GM23338 (cell line): ENCODE results near the gene MITF. TPM values are rescaled to one million over a fixed set of nuclear protein-coding genes. Genes with fewer than 3 reads are reported as not detected.

Source experiments
- ATAC-seq: fragments of 200-7000 bp; cut with Tn5 transposase; 3 replicates; pipeline ENCODE4 v1.9.1; 2020
- DNase-seq: peaks from one replicate; pipeline ENCODE4 v3.0.0-alpha.2; 2015; ENCODE audit warnings: low spot score
- H2AFZ ChIP-seq: fragments of 200-600 bp; sonication (generic); 2 replicates; pipeline ENCODE4 v1.8.0; 2016; ENCODE audit warnings: antibody characterized with exemption, mild to moderate bottlenecking, moderate library complexity
- H3F3A ChIP-seq: fragments of 200-600 bp; sonication (generic); replicated peaks from 2 replicates; pipeline ENCODE4 v1.8.0; 2017; ENCODE audit warnings: antibody characterized with exemption, mixed run types, low read depth
- H3K27ac ChIP-seq: fragments of 200-600 bp; sonication (generic); 2 replicates; pipeline ENCODE4 v1.6.1; 2016; ENCODE audit warnings: low read depth
- H3K27me3 ChIP-seq: fragments of 200-600 bp; sonication (generic); 2 replicates; pipeline ENCODE4 v1.8.0; 2016; ENCODE audit warnings: mild to moderate bottlenecking, mixed run types, moderate library complexity; ENCODE audit not compliant: insufficient read depth
- H3K36me3 ChIP-seq: fragments of 200-600 bp; sonication (generic); 2 replicates; pipeline ENCODE4 v1.8.0; 2016; ENCODE audit warnings: mild to moderate bottlenecking; ENCODE audit not compliant: insufficient read depth
- H3K4me1 ChIP-seq: fragments of 200-600 bp; sonication (generic); 2 replicates; pipeline ENCODE4 v1.8.0; 2016; ENCODE audit warnings: mild to moderate bottlenecking, moderate library complexity; ENCODE audit not compliant: insufficient read depth
- H3K4me2 ChIP-seq: fragments of 200-600 bp; sonication (generic); 2 replicates; pipeline ENCODE4 v1.7.1; 2017; ENCODE audit warnings: mixed run types
- H3K4me3 ChIP-seq: fragments of 200-600 bp; sonication (generic); 2 replicates; pipeline ENCODE4 v1.6.1; 2016; ENCODE audit warnings: mixed run types
- H3K79me2 ChIP-seq: fragments of 200-600 bp; sonication (generic); replicated peaks from 2 replicates; pipeline ENCODE4 v1.8.0; 2017; ENCODE audit warnings: mild to moderate bottlenecking; ENCODE audit not compliant: insufficient read depth
- H3K9me2 ChIP-seq: fragments of 200-600 bp; sonication (generic); 2 replicates; pipeline ENCODE4 v1.8.0; 2017; ENCODE audit not compliant: insufficient read depth
- H4K20me1 ChIP-seq: fragments of 200-600 bp; sonication (generic); replicated peaks from 2 replicates; pipeline ENCODE4 v1.8.0; 2017; ENCODE audit warnings: mild to moderate bottlenecking; ENCODE audit not compliant: insufficient read depth
- H3K27ac Mint-ChIP-seq: 2 replicates; pipeline ENCODE4 v1.8.0; 2020; ENCODE audit warnings: inconsistent platforms, mild to moderate bottlenecking, moderate library complexity, mixed read lengths
- H3K27me3 Mint-ChIP-seq: 3 replicates; pipeline ENCODE4 v1.8.0; 2022; ENCODE audit warnings: low read depth, mild to moderate bottlenecking, moderate library complexity, mixed read lengths, inconsistent platforms; ENCODE audit not compliant: insufficient read depth, poor library complexity
- H3K36me3 Mint-ChIP-seq: 3 replicates; pipeline ENCODE4 v1.8.0; 2021; ENCODE audit warnings: low read depth, mild to moderate bottlenecking, inconsistent platforms, moderate library complexity, mixed read lengths
- H3K4me1 Mint-ChIP-seq: 3 replicates; pipeline ENCODE4 v1.8.0; 2020; ENCODE audit warnings: mild to moderate bottlenecking, inconsistent platforms, mixed read lengths
- H3K4me3 Mint-ChIP-seq: 3 replicates; pipeline ENCODE4 v1.8.0; 2021; ENCODE audit warnings: moderate library complexity, mild to moderate bottlenecking, inconsistent platforms, mixed read lengths
- H3K9me3 Mint-ChIP-seq: 3 replicates; pipeline ENCODE4 v1.8.0; 2020; ENCODE audit warnings: moderate library complexity, mild to moderate bottlenecking, inconsistent platforms, mixed read lengths
- STAT1 ChIP-seq: IDR thresholded peaks from one replicate; pipeline ENCODE4 v1.6.1; 2016; ENCODE audit warnings: antibody characterized with exemption; ENCODE audit not compliant: unreplicated experiment
- ZNF114 ChIP-seq: fragments of 250-450 bp; sonication (Bioruptor Pico); IDR thresholded peaks from 2 replicates; pipeline ENCODE4 v1.5.0; 2020; ENCODE audit warnings: mild to moderate bottlenecking, moderate library complexity
- ZNF331 ChIP-seq: fragments of 250-450 bp; sonication (Bioruptor Pico); IDR thresholded peaks from 2 replicates; pipeline ENCODE4 v1.5.0; 2020; ENCODE audit warnings: low read depth, mild to moderate bottlenecking, moderate library complexity
- polyA plus RNA-seq: library from polyadenylated mRNA; unstranded; fragments of >200 nt; fragmentation: Nextera tagmentation; extraction: Ambion mirVana; gene quantifications from 2 replicates; pipeline ENCODE4 v1.2.1, GENCODE V29; 2016
- total RNA-seq: library from RNA; depleted of rRNA; stranded (reverse); fragments of >200 nt; shearing (Covaris generic); gene quantifications from 2 replicates; pipeline ENCODE4 v1.2.3, GENCODE V29; 2014
- TF ChIP-seq, protein P1 (sequence below), 2 experiments: fragments of 200-600 bp in 1 of 2; sonication (generic) in 1 of 2; conservative IDR thresholded peaks; 2 replicates each; pipeline versions ENCODE4 v1.5.1 to v1.6.1; 2016 to 2017; ENCODE audit warnings: antibody characterized with exemption in 2 of 2, low read depth in 2 of 2, mild to moderate bottlenecking in 2 of 2, moderate library complexity in 1 of 2
- TF ChIP-seq, protein P2 (sequence below): fragments of 250-450 bp; sonication (Bioruptor Pico); IDR thresholded peaks from 2 replicates; pipeline ENCODE4 v1.5.0; 2020; ENCODE audit warnings: mild to moderate bottlenecking, moderate library complexity

The MITF gene
- total and polyA plus RNA-seq, 2 experiments from 2014 or later: 1.9 to 2.4 TPM

DNA sequence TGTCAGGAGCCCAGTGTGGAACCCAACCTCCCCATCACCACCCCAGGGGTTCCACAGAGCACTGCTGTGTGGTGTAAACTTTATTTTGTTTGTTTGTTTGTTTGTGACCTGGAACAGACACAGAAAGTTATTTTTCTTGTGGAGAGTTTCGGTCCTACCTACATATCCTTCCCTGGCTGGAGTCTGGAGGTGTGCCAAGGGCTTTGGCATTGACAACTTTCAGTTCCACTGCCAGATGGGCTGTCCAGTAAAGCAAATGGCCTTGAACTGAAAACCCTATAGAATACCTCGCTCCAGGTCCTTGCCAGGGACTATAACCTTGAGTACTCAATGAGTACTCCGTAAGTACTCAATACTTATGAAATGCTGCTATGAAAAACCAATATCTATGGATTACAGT, 103.5 kb downstream of the MITF start:
- H3K79me2 ChIP-seq: no peaks in the 10 kb centered on the region
- Mint-ChIP-seq H3K9me3 (no peaks in the 10 kb centered on the region), H3K27ac (no peak overlapping the region), H3K36me3 (no peaks in the 10 kb centered on the region), H3K27me3 (no peaks in the 10 kb centered on the region), H3K4me1 (peaks cover 2% of the 10 kb centered on the region; the same call in 2 of the 3 replicates), H3K4me3 (no peak overlapping the region)
- H3F3A ChIP-seq: no peaks in the 10 kb centered on the region
- H3K27me3 ChIP-seq: no peaks in the 10 kb centered on the region
- no peaks in the 10 kb centered on the region for H3K36me3 ChIP-seq
- no peak overlapping the region for H3K4me3 ChIP-seq
- no peak for ATAC-seq
- H3K9me2 ChIP-seq: no peaks in the 10 kb centered on the region
- no peak overlapping the region for H3K4me2 ChIP-seq
- no peak overlapping the region for H2AFZ ChIP-seq
- DNase-seq: no peak
- H4K20me1 ChIP-seq: no peaks in the 10 kb centered on the region
- no peak overlapping the region for H3K27ac ChIP-seq
- no peak for TF ChIP-seq STAT1
- TF ChIP-seq ZNF114 (CRISPR knock-in tag): no peak
- H3K4me1 ChIP-seq: no peaks in the 10 kb centered on the region

DNA sequence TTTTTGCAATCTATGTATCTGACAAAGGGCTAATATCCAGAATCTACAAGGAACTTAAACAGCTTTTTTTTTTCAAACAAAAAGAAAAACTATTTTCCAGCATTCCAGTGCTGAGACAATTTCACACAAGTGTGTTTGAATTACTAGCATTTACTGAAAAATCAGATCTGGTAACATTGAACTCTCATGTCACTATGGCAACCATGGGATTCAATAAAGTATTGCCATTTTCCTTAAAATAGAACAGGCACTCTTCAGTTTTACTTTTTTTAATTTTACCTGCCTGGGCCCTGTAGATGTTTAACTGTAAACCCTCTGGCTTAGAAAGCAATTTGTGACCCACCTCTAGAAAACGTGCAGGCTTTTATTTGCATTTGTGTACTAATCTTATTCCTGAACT, 105.4 kb downstream of the MITF start:
- Mint-ChIP-seq H3K27me3 (no peaks in the 10 kb centered on the region), H3K4me1 (no peaks in the 10 kb centered on the region), H3K4me3 (no peak overlapping the region), H3K27ac (no peak overlapping the region), H3K36me3 (no peaks in the 10 kb centered on the region), H3K9me3 (no peaks in the 10 kb centered on the region)
- no peak for ATAC-seq
- Histone ChIP-seq H3K36me3 (no peaks in the 10 kb centered on the region), H3K4me3 (no peak overlapping the region), H2AFZ (no peak overlapping the region), H3K27me3 (no peaks in the 10 kb centered on the region), H4K20me1 (no peaks in the 10 kb centered on the region; the same call in 1 of the 2 replicates), H3K4me1 (no peaks in the 10 kb centered on the region), H3K79me2 (no peaks in the 10 kb centered on the region), H3K4me2 (no peak overlapping the region), H3K9me2 (no peaks in the 10 kb centered on the region), H3F3A (no peaks in the 10 kb centered on the region), H3K27ac (no peak overlapping the region)
- no peak for DNase-seq
- TF ChIP-seq, protein P1, sequence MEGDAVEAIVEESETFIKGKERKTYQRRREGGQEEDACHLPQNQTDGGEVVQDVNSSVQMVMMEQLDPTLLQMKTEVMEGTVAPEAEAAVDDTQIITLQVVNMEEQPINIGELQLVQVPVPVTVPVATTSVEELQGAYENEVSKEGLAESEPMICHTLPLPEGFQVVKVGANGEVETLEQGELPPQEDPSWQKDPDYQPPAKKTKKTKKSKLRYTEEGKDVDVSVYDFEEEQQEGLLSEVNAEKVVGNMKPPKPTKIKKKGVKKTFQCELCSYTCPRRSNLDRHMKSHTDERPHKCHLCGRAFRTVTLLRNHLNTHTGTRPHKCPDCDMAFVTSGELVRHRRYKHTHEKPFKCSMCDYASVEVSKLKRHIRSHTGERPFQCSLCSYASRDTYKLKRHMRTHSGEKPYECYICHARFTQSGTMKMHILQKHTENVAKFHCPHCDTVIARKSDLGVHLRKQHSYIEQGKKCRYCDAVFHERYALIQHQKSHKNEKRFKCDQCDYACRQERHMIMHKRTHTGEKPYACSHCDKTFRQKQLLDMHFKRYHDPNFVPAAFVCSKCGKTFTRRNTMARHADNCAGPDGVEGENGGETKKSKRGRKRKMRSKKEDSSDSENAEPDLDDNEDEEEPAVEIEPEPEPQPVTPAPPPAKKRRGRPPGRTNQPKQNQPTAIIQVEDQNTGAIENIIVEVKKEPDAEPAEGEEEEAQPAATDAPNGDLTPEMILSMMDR (conservative IDR thresholded peaks at IDR 0.05; ENCODE audit: low read depth in 2 of 2): no peak
- TF ChIP-seq, protein P2, sequence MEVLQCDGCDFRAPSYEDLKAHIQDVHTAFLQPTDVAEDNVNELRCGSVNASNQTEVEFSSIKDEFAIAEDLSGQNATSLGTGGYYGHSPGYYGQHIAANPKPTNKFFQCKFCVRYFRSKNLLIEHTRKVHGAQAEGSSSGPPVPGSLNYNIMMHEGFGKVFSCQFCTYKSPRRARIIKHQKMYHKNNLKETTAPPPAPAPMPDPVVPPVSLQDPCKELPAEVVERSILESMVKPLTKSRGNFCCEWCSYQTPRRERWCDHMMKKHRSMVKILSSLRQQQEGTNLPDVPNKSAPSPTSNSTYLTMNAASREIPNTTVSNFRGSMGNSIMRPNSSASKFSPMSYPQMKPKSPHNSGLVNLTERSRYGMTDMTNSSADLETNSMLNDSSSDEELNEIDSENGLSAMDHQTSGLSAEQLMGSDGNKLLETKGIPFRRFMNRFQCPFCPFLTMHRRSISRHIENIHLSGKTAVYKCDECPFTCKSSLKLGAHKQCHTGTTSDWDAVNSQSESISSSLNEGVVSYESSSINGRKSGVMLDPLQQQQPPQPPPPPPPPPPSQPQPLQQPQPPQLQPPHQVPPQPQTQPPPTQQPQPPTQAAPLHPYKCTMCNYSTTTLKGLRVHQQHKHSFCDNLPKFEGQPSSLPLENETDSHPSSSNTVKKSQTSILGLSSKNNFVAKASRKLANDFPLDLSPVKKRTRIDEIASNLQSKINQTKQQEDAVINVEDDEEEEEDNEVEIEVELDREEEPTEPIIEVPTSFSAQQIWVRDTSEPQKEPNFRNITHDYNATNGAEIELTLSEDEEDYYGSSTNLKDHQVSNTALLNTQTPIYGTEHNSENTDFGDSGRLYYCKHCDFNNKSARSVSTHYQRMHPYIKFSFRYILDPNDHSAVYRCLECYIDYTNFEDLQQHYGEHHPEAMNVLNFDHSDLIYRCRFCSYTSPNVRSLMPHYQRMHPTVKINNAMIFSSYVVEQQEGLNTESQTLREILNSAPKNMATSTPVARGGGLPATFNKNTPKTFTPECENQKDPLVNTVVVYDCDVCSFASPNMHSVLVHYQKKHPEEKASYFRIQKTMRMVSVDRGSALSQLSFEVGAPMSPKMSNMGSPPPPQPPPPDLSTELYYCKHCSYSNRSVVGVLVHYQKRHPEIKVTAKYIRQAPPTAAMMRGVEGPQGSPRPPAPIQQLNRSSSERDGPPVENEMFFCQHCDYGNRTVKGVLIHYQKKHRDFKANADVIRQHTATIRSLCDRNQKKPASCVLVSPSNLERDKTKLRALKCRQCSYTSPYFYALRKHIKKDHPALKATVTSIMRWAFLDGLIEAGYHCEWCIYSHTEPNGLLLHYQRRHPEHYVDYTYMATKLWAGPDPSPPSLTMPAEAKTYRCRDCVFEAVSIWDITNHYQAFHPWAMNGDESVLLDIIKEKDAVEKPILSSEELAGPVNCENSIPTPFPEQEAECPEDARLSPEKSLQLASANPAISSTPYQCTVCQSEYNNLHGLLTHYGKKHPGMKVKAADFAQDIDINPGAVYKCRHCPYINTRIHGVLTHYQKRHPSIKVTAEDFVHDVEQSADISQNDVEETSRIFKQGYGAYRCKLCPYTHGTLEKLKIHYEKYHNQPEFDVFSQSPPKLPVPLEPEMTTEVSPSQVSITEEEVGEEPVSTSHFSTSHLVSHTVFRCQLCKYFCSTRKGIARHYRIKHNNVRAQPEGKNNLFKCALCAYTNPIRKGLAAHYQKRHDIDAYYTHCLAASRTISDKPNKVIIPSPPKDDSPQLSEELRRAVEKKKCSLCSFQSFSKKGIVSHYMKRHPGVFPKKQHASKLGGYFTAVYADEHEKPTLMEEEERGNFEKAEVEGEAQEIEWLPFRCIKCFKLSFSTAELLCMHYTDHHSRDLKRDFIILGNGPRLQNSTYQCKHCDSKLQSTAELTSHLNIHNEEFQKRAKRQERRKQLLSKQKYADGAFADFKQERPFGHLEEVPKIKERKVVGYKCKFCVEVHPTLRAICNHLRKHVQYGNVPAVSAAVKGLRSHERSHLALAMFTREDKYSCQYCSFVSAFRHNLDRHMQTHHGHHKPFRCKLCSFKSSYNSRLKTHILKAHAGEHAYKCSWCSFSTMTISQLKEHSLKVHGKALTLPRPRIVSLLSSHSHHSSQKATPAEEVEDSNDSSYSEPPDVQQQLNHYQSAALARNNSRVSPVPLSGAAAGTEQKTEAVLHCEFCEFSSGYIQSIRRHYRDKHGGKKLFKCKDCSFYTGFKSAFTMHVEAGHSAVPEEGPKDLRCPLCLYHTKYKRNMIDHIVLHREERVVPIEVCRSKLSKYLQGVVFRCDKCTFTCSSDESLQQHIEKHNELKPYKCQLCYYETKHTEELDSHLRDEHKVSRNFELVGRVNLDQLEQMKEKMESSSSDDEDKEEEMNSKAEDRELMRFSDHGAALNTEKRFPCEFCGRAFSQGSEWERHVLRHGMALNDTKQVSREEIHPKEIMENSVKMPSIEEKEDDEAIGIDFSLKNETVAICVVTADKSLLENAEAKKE: no peak
- no peak for TF ChIP-seq ZNF331 (CRISPR knock-in tag)
